Measurements from ENCODE around the gene SERHL2.
A peak's percentile ranks its signal among the peaks of the same experiment; 100 is the strongest.
"Not testable (repeated sequence)": the region's sequence is repeated elsewhere in the genome, so short reads cannot be mapped to it uniquely, and the experiment has no call there.

SERHL2 gene, protein sequence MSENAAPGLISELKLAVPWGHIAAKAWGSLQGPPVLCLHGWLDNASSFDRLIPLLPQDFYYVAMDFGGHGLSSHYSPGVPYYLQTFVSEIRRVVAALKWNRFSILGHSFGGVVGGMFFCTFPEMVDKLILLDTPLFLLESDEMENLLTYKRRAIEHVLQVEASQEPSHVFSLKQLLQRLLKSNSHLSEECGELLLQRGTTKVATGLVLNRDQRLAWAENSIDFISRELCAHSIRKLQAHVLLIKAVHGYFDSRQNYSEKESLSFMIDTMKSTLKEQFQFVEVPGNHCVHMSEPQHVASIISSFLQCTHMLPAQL

DNA sequence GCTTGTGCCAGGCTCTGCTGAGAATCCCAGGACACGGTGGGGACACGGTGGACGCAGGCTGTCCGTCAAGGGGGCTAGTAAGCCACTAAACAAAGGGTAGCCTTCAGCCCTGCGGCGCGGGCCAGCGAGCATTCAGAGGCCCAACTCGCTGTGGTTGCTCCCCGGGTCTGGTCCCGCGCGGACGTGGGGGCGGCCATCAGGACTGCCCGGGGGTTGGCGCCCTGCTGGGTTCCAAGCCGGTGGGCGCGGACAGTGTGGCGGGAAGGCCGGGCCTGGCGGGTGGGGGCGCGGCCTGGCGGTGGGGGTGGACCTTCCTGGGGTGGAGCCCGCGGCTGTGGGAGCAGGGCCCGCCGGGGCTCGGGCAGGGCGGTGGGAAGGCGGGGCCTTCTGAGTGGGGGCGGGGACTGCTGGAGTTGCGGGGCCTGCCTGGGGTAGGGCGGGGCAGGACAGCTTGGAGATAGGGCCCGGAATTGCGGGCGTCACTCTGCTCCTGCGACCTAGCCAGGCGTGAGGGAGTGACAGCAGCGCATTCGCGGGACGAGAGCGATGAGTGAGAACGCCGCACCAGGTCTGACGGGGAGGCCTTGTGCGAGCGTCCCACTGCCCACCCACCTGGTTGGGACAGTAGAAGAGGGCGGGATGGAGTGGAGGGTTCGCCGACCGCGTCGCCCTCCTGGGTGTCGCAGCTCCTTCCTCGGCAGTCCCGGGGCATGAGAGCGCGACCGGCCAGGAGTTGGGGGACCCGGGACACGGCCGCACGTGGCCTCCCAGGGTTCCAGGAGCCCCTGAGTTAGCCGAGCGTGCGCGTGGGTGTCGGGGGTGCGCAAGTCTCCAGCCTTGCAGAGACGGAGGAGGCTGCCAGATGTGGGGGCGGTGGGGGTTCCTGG lies at the start of gene SERHL2:
Gene SERHL2, plus strand, starts transcription at position 482 of the 887 bp plus-strand sequence. Its CDS starts 65 bp downstream, at position 547.
- Histone ChIP-seq H3K9me3 (ENCODE audit: insufficient read depth, low read length) (peaks cover 6% of the 10 kb centered on the region; the same call in 1 of the 2 replicates), H3K27me3 (ENCODE audit: insufficient read depth, insufficient read length) (peaks cover 5% of the 10 kb centered on the region), H3K36me3 (ENCODE audit: insufficient read depth, insufficient read length, low read length) (no peaks in the 10 kb centered on the region), H3K9ac (ENCODE audit: insufficient read length, low read depth) (peak within 1 kb of the TSS; percentile 67), H3K4me3 (ENCODE audit: insufficient read length, low read depth) (peak within 1 kb of the TSS; percentile 63), H3K4me1 (ENCODE audit: insufficient read depth, insufficient read length) (peaks cover 14% of the 10 kb centered on the region)
- DNase-seq (ENCODE audit: low read depth, low spot score): peak; percentile 47
- TF ChIP-seq YY1 (IDR thresholded peaks at IDR 0.05; ENCODE audit: insufficient read depth, insufficient read length) (no peak), ZNF274 (IDR thresholded peaks at IDR 0.05; ENCODE audit: low read depth, low read length) (no peak), SUZ12 (IDR thresholded peaks at IDR 0.05; ENCODE audit: extremely low read depth, insufficient read depth, insufficient read length) (no peak)

DNA sequence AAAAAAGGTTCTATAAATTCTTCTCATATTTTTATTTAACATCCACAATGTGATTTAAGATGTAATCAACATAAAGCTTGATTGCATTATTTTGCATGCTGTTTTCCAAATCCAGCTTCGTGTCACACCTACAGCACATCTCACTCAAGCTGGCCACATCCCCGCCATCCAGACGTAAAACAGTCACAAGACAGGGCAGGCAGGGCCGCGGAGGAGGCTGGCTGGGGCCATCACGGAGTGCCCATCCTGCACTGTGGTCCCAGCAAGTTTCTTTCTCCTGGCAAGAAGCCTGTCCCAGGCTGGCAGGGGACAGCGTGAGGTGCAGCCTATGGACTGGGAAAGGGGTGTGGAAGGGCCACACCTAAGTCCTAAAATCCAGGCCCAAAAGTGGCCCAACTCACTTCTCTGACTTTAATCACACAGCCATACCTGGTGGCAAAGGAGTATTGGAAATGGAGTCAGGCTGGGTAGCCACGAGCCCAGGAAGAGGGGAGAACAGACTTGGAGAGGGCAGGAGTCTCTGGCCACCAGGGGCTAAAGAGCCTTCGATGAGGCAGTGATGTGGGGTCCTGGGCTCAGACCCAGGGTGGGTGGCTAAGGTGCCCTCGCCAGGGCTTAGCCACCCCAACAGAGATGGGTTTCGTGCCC lies 45.3 kb upstream of the SERHL2 start:
- DNase-seq (ENCODE audit: low read depth, low spot score); H3K27me3 ChIP-seq (ENCODE audit: insufficient read depth, insufficient read length); H3K4me3 ChIP-seq (ENCODE audit: insufficient read length, low read depth); H3K9me3 ChIP-seq (ENCODE audit: insufficient read depth, low read length); H3K4me1 ChIP-seq (ENCODE audit: insufficient read depth, insufficient read length): not testable (repeated sequence)
- Histone ChIP-seq H3K36me3 (ENCODE audit: insufficient read depth, insufficient read length, low read length) (peaks cover 17% of the 10 kb centered on the region), H3K9ac (ENCODE audit: insufficient read length, low read depth) (peak overlapping the region; percentile 42)

DNA sequence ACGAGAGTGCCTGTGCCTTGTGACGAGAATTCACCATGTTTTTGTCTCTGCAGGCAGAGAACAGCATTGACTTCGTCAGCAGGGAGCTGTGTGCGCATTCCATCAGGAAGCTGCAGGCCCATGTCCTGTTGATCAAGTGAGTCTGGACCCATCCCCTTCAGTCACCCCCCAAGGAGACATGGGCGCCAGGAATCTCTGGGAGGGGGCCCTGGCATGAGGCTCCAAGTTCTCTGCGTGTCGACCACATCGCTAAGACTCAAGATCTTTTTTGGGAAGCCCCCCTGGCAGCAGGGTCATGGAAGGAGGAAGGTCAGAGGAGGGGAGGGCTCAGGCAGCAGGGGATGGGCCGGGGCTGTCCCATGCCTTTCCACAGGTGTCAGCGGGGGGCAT lies 44.8 kb upstream of the SERHL2 start:
- not testable (repeated sequence) for H3K9me3 ChIP-seq (ENCODE audit: insufficient read depth, low read length); H3K9ac ChIP-seq (ENCODE audit: insufficient read length, low read depth); H3K4me3 ChIP-seq (ENCODE audit: insufficient read length, low read depth); DNase-seq (ENCODE audit: low read depth, low spot score); H3K27me3 ChIP-seq (ENCODE audit: insufficient read depth, insufficient read length); H3K4me1 ChIP-seq (ENCODE audit: insufficient read depth, insufficient read length)
- peaks cover 22% of the 10 kb centered on the region for H3K36me3 ChIP-seq (ENCODE audit: insufficient read depth, insufficient read length, low read length)

DNA sequence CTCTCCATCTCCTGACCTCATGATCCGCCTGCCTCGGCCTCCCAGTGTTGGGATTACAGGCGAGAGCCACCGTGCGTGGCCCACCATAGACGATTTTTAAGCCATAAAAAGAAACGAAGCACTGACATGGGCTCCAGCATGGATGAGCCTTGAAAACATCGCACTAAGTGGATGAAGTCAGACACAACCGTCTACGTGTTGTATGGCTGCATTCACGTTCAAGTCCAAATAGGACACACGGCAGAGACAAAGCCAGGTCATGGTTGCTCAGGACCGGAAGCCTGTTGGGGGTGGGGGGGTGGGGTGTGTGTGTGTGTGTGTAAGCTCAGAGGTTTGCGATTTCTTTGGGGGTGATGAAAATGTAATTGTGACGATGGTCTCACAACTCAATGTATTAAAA lies 44.2 kb upstream of the SERHL2 start:
- no peaks in the 10 kb centered on the region for H3K9me3 ChIP-seq (ENCODE audit: insufficient read depth, low read length)
- H3K4me1 ChIP-seq (ENCODE audit: insufficient read depth, insufficient read length): peaks cover 3% of the 10 kb centered on the region
- H3K4me3 ChIP-seq (ENCODE audit: insufficient read length, low read depth): no peak overlapping the region
- no peaks in the 10 kb centered on the region for H3K27me3 ChIP-seq (ENCODE audit: insufficient read depth, insufficient read length)
- H3K9ac ChIP-seq (ENCODE audit: insufficient read length, low read depth): no peak overlapping the region
- TF ChIP-seq ZNF274 (IDR thresholded peaks at IDR 0.05; ENCODE audit: low read depth, low read length): no peak
- TF ChIP-seq YY1 (IDR thresholded peaks at IDR 0.05; ENCODE audit: insufficient read depth, insufficient read length): no peak
- no peak for TF ChIP-seq SUZ12 (IDR thresholded peaks at IDR 0.05; ENCODE audit: extremely low read depth, insufficient read depth, insufficient read length)
- H3K36me3 ChIP-seq (ENCODE audit: insufficient read depth, insufficient read length, low read length): peaks cover 25% of the 10 kb centered on the region
- no peak for DNase-seq (ENCODE audit: low read depth, low spot score)

DNA sequence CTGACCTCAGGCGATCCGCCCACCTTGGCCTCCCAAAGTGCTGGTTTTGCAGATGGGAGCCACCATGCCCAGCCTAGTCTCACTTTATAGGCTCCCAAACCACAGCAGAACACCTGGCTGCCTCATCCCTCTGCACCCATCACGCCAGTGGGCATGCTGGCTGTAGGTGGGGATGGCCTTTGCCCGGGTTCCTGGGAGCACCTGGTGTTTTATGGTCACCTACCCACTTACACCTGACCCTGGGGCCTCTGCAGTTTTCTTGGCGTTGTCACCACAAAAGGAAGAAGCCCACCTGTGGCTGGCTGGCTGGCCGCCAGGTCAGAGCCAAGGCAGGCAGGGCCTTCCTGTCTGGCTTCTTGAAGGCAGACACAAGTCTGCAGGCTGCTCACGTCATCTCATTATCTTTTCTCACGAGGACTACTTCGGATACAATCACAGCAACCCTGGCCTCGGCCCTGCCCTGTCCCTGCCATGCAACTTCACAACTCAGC lies 42.3 kb upstream of the SERHL2 start:
- Histone ChIP-seq H3K27me3 (ENCODE audit: insufficient read depth, insufficient read length) (no peaks in the 10 kb centered on the region), H3K4me1 (ENCODE audit: insufficient read depth, insufficient read length) (peaks cover 3% of the 10 kb centered on the region), H3K36me3 (ENCODE audit: insufficient read depth, insufficient read length, low read length) (peaks cover 39% of the 10 kb centered on the region), H3K4me3 (ENCODE audit: insufficient read length, low read depth) (no peak overlapping the region), H3K9me3 (ENCODE audit: insufficient read depth, low read length) (no peaks in the 10 kb centered on the region), H3K9ac (ENCODE audit: insufficient read length, low read depth) (no peak overlapping the region)
- no peak for DNase-seq (ENCODE audit: low read depth, low spot score)
- TF ChIP-seq ZNF274 (IDR thresholded peaks at IDR 0.05; ENCODE audit: low read depth, low read length): no peak
- TF ChIP-seq SUZ12 (IDR thresholded peaks at IDR 0.05; ENCODE audit: extremely low read depth, insufficient read depth, insufficient read length): no peak
- no peak for TF ChIP-seq YY1 (IDR thresholded peaks at IDR 0.05; ENCODE audit: insufficient read depth, insufficient read length)

DNA sequence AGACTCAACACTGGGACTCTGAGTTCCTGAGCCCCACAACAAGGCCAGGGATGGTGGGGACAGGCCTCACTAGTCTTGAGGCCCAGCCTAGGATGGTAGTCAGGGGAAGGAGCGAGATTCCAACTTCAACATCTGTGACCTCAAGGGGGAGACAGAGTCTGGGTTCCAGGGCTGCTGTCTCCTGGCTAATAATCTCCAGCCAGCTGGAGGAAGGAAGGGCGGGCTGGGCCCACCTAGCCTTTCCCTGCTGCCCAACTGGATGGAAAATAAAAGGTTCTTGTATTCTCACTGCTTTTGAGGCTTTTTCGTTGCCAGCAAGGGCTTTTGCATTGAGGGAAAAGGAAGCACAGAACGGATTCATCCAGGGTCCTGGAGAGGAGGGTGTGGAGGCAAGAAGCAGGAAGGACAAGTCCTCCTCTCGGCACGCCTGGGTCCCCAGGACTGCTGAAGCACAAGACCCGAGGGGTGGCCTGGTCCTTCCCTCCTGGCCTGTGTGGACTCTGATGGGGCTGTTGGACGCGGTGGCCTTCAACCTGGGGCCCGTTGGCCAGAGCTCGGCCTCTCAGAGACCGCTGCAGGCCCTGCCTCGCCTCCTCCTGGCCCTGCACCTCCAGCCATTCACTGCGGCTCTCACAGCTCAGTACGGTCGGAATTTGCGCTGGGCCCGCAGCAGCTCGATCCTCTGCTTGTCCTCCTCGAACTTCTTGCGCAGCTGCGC lies 41.3 kb upstream of the SERHL2 start:
- not testable (repeated sequence) for DNase-seq (ENCODE audit: low read depth, low spot score); H3K4me1 ChIP-seq (ENCODE audit: insufficient read depth, insufficient read length); H3K4me3 ChIP-seq (ENCODE audit: insufficient read length, low read depth); H3K9ac ChIP-seq (ENCODE audit: insufficient read length, low read depth); H3K27me3 ChIP-seq (ENCODE audit: insufficient read depth, insufficient read length); H3K9me3 ChIP-seq (ENCODE audit: insufficient read depth, low read length)
- peaks cover 43% of the 10 kb centered on the region for H3K36me3 ChIP-seq (ENCODE audit: insufficient read depth, insufficient read length, low read length)

DNA sequence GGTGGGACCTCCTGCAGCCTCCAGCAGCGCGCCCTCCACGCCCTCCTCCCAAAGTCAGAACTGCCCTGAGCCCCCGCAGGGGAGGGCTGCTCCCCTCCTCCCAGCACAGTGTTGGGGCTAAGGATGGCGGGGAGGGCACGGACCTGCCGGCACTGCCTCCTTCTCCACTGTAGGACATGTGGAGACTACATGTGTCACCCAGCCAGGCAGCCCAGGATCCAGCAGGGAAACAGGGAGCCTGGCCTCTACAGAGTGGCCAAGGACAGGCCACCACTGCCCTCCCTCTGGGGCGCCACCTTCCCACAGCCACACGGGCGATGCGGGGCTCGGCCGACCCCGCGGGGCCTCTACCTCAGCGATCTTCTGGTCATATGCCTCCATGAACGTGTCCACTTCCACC lies 39.4 kb upstream of the SERHL2 start:
- H3K4me3 ChIP-seq (ENCODE audit: insufficient read length, low read depth); H3K27me3 ChIP-seq (ENCODE audit: insufficient read depth, insufficient read length); DNase-seq (ENCODE audit: low read depth, low spot score); H3K9me3 ChIP-seq (ENCODE audit: insufficient read depth, low read length); H3K4me1 ChIP-seq (ENCODE audit: insufficient read depth, insufficient read length); H3K9ac ChIP-seq (ENCODE audit: insufficient read length, low read depth): not testable (repeated sequence)
- peaks cover 48% of the 10 kb centered on the region for H3K36me3 ChIP-seq (ENCODE audit: insufficient read depth, insufficient read length, low read length)

DNA sequence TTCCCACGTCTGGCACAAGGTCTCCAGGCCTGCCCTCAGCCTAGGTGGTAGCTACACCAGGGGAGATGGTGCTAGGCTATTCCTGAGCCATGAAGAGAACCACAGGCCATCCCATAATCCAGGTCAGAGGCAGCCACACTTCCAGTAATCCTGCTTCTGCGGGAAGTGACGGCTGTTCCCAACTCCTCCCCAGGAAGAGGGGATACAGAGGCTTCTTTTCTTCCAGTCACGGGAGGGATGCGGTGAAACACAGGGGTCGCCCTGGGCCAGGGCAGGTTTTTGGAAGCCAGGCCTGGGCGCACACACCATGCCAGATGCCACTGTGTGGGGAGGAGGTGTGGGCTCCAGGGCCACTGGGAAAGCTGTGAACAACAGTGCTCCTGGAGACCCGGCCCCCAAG lies 38.5 kb upstream of the SERHL2 start:
- H3K4me1 ChIP-seq (ENCODE audit: insufficient read depth, insufficient read length); H3K9me3 ChIP-seq (ENCODE audit: insufficient read depth, low read length); H3K4me3 ChIP-seq (ENCODE audit: insufficient read length, low read depth); H3K27me3 ChIP-seq (ENCODE audit: insufficient read depth, insufficient read length); H3K9ac ChIP-seq (ENCODE audit: insufficient read length, low read depth); DNase-seq (ENCODE audit: low read depth, low spot score): not testable (repeated sequence)
- peaks cover 48% of the 10 kb centered on the region for H3K36me3 ChIP-seq (ENCODE audit: insufficient read depth, insufficient read length, low read length)

All from NT2/D1 (cell line).